ENCODE results near the gene FLII.

DNA sequence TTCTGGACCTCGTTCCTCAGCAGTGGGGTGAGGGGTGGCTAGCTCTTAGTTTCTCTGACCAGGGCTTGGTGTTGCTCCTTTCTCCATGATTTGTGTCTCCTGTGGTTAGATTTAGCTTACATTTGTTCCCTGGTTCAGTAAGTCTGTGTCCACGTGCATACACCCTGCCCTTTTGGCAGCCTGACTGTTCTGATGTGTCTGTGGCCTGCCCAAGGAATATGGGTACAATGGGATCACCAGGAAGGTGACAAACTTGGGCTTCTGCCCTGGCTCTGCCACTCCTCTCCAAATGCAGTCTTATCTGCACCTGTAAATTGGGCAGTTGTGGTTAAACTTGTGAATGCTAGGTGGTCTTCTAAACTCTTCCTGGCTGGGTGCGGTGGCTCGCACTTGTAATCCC is 57.4 kb downstream of the FLII start:
- TF ChIP-seq POLR2A (IDR thresholded peaks at IDR 0.05) (no peak), POLR2AphosphoS5 (IDR thresholded peaks at IDR 0.05) (no peak), EP300 (IDR thresholded peaks at IDR 0.05; ENCODE audit: low read depth) (no peak)
- TF ChIP-seq, protein P1, sequence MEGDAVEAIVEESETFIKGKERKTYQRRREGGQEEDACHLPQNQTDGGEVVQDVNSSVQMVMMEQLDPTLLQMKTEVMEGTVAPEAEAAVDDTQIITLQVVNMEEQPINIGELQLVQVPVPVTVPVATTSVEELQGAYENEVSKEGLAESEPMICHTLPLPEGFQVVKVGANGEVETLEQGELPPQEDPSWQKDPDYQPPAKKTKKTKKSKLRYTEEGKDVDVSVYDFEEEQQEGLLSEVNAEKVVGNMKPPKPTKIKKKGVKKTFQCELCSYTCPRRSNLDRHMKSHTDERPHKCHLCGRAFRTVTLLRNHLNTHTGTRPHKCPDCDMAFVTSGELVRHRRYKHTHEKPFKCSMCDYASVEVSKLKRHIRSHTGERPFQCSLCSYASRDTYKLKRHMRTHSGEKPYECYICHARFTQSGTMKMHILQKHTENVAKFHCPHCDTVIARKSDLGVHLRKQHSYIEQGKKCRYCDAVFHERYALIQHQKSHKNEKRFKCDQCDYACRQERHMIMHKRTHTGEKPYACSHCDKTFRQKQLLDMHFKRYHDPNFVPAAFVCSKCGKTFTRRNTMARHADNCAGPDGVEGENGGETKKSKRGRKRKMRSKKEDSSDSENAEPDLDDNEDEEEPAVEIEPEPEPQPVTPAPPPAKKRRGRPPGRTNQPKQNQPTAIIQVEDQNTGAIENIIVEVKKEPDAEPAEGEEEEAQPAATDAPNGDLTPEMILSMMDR (IDR thresholded peaks at IDR 0.05), result no peak

Measured in transverse colon (tissue), 4 donors.